HFFc6 (cell line): Measurements from ENCODE around the gene UBE2L6. TPM values are rescaled to one million over a fixed set of nuclear protein-coding genes. Genes with fewer than 3 reads are reported as not detected.
"Not testable (repeated sequence)": the region's sequence is repeated elsewhere in the genome, so short reads cannot be mapped to it uniquely, and the experiment has no call there.

Source experiments
- DNase-seq: peaks from one replicate; pipeline ENCODE4 v3.0.0-alpha.2; 2018
- H3K27ac Mint-ChIP-seq: 2 replicates; pipeline ENCODE4 v1.8.0; 2020; ENCODE audit warnings: mild to moderate bottlenecking, mixed read lengths
- H3K27me3 Mint-ChIP-seq: 2 replicates; pipeline ENCODE4 v1.8.0; 2021; ENCODE audit warnings: mild to moderate bottlenecking, moderate library complexity, mixed read lengths; ENCODE audit not compliant: insufficient read depth
- H3K36me3 Mint-ChIP-seq: 2 replicates; pipeline ENCODE4 v1.8.0; 2021; ENCODE audit warnings: low read depth, mixed read lengths
- H3K4me1 Mint-ChIP-seq: 2 replicates; pipeline ENCODE4 v1.8.0; 2020; ENCODE audit warnings: low read depth, mixed read lengths
- H3K4me3 Mint-ChIP-seq: 2 replicates; pipeline ENCODE4 v1.8.0; 2020; ENCODE audit warnings: mild to moderate bottlenecking, moderate library complexity, mixed read lengths
- H3K9me3 Mint-ChIP-seq: 2 replicates; pipeline ENCODE4 v1.8.0; 2020; ENCODE audit warnings: mild to moderate bottlenecking, mixed read lengths
- CTCF ChIP-seq: fragments of 200-600 bp; sonication (generic); IDR thresholded peaks from 2 replicates; pipeline ENCODE4 v1.5.0; 2021; ENCODE audit warnings: antibody characterized with exemption, mild to moderate bottlenecking
- total RNA-seq, 6 experiments: library from RNA; stranded (reverse); fragmentation: NEBNext Ultra II Directional; extraction: Animal tissue kit (Norgen Biotek cat#: 25700); gene quantifications; 2 replicates in 1 of 6; 3 replicates in 5 of 6; pipeline ENCODE4 v1.2.3, GENCODE V29; 2021

The UBE2L6 gene
- total RNA-seq, 6 experiments from 2014 or later = 34.1 to 46.5 (median 43.3) TPM

GRCh38 chr11:57542582-57542981 is 24.9 kb downstream of the UBE2L6 start:
- H3K9me3 Mint-ChIP-seq = no peaks in the 10 kb centered on the region
- TF ChIP-seq CTCF = no peak
- no peak overlapping the region for H3K27ac Mint-ChIP-seq
- no peaks in the 10 kb centered on the region for H3K36me3 Mint-ChIP-seq
- no peak for DNase-seq
- peaks cover 29% of the 10 kb centered on the region for H3K27me3 Mint-ChIP-seq
- peaks cover 22% of the 10 kb centered on the region for H3K4me1 Mint-ChIP-seq
- H3K4me3 Mint-ChIP-seq = no peak overlapping the region

- no peak overlapping the region for H3K27ac Mint-ChIP-seq
- no peak overlapping the region for H3K4me3 Mint-ChIP-seq
- peaks cover 39% of the 10 kb centered on the region for H3K27me3 Mint-ChIP-seq
- H3K9me3 Mint-ChIP-seq = no peaks in the 10 kb centered on the region
- no peak for TF ChIP-seq CTCF
- no peaks in the 10 kb centered on the region for H3K36me3 Mint-ChIP-seq
- no peak for DNase-seq
- H3K4me1 Mint-ChIP-seq = peaks cover 14% of the 10 kb centered on the region
Observed at GRCh38 chr11:57541169-57541568, 26.3 kb downstream of the UBE2L6 start.

GRCh38 chr11:57539342-57539741 is 28.1 kb downstream of the UBE2L6 start:
- Mint-ChIP-seq H3K4me3 (no peak overlapping the region), H3K9me3 (no peaks in the 10 kb centered on the region), H3K27ac (no peak overlapping the region), H3K4me1 (peaks cover 14% of the 10 kb centered on the region), H3K36me3 (no peaks in the 10 kb centered on the region), H3K27me3 (peaks cover 37% of the 10 kb centered on the region)
- no peak for TF ChIP-seq CTCF
- DNase-seq = no peak

- Mint-ChIP-seq H3K27ac (no peak within 1 kb of the TSS), H3K4me1 (peaks cover 14% of the 10 kb centered on the region), H3K9me3 (no peaks in the 10 kb centered on the region), H3K27me3 (peaks cover 26% of the 10 kb centered on the region), H3K36me3 (no peaks in the 10 kb centered on the region), H3K4me3 (no peak within 1 kb of the TSS)
- no peak for TF ChIP-seq CTCF
- no peak for DNase-seq
Observed at GRCh38 chr11:57536947-57537619, 30.4 kb downstream of the UBE2L6 start, which contains the start of gene SMTNL1. TSS of gene SMTNL1 (plus strand) at chr11:57537595. CDS start at chr11:57542643, 5,048 bp downstream.

- not testable (repeated sequence) for H3K27ac Mint-ChIP-seq
Observed at GRCh38 chr11:57534449-57534848, 33.0 kb downstream of the UBE2L6 start.

More at GRCh38 chr11:57534449-57534848, 33.0 kb downstream of the UBE2L6 start:
- Mint-ChIP-seq H3K4me1 (peaks cover 25% of the 10 kb centered on the region), H3K27me3 (peaks cover 15% of the 10 kb centered on the region)
- not testable (repeated sequence) for DNase-seq, H3K9me3 Mint-ChIP-seq, H3K36me3 Mint-ChIP-seq, H3K4me3 Mint-ChIP-seq
